Subcutaneous adipose tissue (tissue), 4 donors: ENCODE data around the gene VGLL3. TPM values are rescaled to one million over a fixed set of nuclear protein-coding genes. Genes with fewer than 3 reads are reported as not detected.

Source experiments
- CTCF ChIP-seq: fragments of 450-650 bp; IDR thresholded peaks from one replicate; pipeline ENCODE4 v1.5.1; 2016; ENCODE audit warnings: low read depth, mild to moderate bottlenecking, control low read depth, antibody characterized with exemption, moderate library complexity
- total RNA-seq, 4 donors: library from RNA; depleted of rRNA; stranded (reverse); fragments of >200 nt; gene quantifications; one replicate each; pipeline ENCODE4 v1.1.0, GENCODE V29; 2016

The VGLL3 gene
- 10 to 100 TPM; 36.0 to 77.1 (median 61.3) TPM for total RNA-seq

GRCh38 chr3:86990734-86991481, at the start of gene VGLL3:
Gene VGLL3 (minus strand): TSS chr3:86991149. CDS start chr3:86990743, 406 bp downstream.
- TF ChIP-seq CTCF: no peak

GRCh38 chr3:87037652-87038051, 46.7 kb upstream of the VGLL3 start:
- no peak for TF ChIP-seq CTCF

- no peak for TF ChIP-seq CTCF
These were observed 45.7 kb upstream of the VGLL3 start for GRCh38 chr3:87036671-87037070.

GRCh38 chr3:87035339-87035738, 44.4 kb upstream of the VGLL3 start:
- no peak for TF ChIP-seq CTCF

GRCh38 chr3:87033205-87033604, 42.3 kb upstream of the VGLL3 start:
- TF ChIP-seq CTCF: no peak

GRCh38 chr3:87025661-87026645, 35.0 kb upstream of the VGLL3 start:
- TF ChIP-seq CTCF: no peak

- no peak for TF ChIP-seq CTCF
These were observed 18.3 kb upstream of the VGLL3 start for GRCh38 chr3:87009271-87009670.
